GM10847 (cell line): Measurements from ENCODE around the gene P2RY8.

Source experiments
- POLR2A ChIP-seq: IDR thresholded peaks from 2 replicates; pipeline ENCODE4 v1.6.1; 2011; ENCODE audit not compliant: insufficient read length; ENCODE audit errors: extremely low read depth

P2RY8 gene

DNA sequence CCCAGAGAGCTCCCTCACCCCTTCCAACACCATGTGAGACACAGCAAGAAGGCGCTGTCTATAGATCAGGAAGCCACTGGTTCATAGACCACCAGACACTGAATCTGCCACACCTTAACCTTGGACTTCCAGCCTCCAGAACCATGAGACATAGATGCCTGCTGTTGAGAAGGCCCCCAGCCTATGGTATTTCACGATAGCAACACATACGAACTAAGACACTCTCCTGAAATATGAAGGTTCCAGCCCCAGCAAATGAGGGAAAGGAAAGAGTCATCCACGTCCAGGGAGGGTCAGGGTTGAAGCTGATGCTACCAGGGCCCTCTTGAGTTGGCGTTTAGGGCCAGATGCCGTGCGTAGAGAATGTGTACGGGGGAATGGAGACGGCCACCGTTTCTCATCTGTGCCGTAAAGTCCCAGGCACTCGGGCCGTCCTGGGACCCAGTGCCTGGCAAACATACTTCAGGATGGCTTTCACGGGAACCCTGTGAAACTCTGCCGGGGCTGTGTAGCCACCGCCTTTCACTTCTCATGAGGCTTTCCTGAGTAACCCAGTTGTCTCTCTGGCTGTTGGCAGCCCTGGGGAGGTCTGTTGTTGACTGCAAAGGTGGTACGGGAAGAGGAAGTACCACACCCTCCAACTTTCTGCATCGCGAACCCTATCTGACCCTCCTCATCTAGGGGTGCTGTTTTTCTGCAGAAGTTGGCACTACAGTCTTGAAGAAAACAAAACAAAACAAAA lies 17.7 kb upstream of the P2RY8 start:
- no peak for TF ChIP-seq POLR2A

DNA sequence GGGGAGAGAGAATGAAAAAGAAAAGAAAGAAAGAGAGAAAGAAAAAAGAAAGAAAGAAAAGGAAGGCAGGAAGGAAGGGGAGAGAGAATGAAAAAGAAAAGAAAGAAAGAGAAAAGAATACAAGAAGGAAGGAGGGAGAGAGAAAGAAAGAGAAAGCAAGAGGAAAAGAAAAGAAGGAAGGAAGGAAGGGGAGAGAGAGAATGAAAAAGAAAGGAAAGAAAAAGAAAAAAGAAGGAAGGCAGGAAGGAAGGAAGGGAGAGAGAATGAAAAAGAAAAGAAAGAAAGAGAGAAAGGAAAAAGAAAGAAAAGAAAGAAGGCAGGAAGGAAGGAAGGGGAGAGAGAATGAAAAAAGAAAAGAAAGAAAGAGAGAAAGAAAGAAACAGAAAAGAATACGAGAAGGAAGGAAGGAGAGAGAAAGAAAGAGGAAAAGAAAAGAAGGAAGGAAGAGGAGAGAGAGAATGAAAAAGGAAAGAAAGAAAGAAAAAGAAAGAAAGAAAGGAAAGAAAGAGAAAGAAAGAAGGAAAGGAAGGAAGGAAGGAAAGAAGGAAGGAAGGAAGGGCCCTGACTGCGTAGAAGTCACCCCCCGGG lies 15.1 kb upstream of the P2RY8 start:
- no peak for TF ChIP-seq POLR2A

- TF ChIP-seq POLR2A = no peak
These were observed 9.8 kb upstream of the P2RY8 start for GRCh38 chrX:1546691-1547251.

DNA sequence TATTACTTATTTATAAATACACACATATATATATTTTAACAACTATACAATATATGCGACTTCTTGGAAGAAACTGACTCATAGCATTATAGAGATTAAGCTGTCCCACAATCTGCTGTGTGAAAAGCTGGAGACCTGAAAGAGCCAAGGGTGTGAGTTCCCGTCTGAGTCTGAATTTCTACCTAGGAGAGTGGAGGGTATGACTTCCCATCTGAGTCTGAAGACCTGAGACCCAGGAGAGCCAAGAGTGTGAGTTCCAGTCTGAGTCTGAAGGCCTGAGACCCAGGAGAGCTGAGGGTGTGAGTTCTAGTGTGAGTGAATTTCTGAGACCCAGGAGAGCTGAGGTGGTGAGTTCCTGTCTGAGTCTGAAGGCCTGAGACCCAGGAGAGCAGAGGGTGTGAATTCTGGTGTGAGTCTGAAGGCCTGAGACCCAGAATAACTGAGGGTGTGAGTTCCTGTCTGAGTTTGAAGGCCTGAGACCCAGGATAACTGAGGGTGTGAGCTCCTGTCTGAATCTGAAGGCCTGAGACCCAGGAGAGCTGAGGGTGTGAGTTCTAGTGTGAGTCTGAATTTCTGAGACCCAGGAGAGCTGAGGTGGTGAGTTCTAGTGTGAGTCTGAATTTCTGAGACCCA lies 8.9 kb upstream of the P2RY8 start:
- no peak for TF ChIP-seq POLR2A

DNA sequence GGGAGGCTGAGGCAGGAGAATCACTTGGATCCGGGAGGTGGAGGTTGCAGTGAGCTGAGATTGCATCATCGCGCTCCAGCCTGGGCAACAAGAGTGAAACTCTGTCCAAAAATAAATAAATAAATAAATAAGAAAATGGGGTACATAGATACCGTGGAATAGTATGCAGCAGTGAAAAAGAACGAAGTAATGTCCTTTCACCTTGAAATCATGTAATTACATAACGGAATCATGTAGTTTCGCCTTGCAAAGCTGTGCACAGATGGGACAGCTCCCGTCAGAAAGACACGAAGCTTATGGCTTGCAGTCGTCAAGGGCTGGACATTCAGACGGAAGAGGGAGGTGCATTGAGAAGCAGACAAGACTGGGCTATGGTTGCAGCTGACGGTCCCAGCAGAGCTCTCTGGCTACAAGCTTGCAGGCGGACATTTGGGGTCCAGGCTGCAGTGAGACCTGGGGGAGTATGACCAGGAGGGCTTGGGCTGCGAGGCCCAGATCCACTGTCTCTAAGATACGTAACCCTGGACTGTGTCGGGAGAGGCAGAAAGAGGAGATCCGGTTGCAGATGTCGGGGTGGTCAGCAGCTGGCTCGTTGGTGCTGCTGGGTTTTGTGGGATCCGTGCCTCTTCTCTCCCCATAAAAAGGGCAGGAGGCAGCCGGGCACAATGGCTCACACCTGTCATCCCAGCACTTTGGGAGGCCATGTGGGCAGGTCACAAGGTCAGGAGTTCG lies 6.2 kb upstream of the P2RY8 start:
- no peak for TF ChIP-seq POLR2A

- TF ChIP-seq POLR2A = no peak
These were observed 314 bp downstream of the P2RY8 start for GRCh38 chrX:1536712-1537030.

DNA sequence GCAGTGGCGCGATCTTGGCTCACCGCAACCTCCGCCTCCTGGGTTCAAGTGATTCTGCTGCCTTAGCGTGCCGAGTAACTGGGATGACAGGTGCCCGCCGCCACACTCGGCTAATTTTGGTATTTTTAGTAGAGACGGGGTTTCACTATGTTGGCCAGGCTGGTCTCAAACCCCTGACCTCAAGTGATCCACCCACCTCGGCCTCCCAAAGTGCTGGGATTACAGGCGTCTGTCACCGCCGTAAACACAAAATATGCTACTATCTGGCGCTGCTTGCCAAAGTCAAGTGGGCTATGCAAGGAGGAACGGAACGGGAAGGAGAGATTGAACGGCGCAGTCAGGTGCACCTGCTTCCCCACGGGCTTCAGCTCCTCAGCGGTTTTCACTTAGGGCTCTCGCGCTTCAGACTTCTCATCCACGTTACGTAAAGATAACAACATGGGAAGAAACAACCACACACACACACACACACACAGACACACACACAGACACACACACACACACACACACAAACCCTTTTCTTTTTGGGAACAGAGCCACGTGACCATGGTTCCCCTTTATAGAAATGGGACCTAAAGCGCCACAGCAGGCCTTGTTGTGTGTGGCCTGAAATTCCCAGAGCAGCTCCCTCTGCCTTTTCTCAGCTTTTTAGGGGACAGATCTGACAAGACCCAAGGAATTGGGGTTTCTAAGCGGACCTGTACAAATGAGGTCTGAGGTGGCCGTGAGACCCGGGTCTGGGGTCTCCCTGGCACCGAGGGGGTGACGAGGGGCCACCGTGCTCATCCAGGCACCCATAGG lies 1.5 kb downstream of the P2RY8 start:
- TF ChIP-seq POLR2A = peak; percentile 10

- TF ChIP-seq POLR2A = peak; percentile 18
These were observed 2.5 kb downstream of the P2RY8 start for GRCh38 chrX:1534301-1535168.

- TF ChIP-seq POLR2A = no peak
These were observed 3.9 kb downstream of the P2RY8 start for GRCh38 chrX:1533058-1533457.

- TF ChIP-seq POLR2A = no peak
These were observed 5.7 kb downstream of the P2RY8 start for GRCh38 chrX:1531096-1531890.

- TF ChIP-seq POLR2A = no peak
These were observed 7.2 kb downstream of the P2RY8 start for GRCh38 chrX:1529756-1530155.

DNA sequence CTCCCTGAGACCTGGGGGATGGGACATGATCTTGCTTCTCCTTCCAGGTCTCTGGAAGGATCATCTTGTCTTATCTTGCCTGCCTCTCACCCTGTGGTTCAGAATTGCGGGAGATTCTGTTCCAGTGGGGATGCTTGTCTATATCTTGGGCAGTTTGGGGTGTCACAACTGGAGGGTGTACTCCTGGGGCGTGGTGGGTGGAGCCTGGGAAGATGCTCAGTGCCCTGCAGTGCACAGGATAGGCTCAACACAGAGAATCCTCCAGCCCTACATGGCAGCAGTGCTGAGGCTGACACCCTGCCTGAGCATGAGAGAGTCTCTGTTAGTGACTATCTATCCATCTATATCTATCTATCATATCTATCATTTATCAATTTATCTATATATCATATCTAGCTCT lies 7.7 kb downstream of the P2RY8 start:
- TF ChIP-seq POLR2A = no peak

DNA sequence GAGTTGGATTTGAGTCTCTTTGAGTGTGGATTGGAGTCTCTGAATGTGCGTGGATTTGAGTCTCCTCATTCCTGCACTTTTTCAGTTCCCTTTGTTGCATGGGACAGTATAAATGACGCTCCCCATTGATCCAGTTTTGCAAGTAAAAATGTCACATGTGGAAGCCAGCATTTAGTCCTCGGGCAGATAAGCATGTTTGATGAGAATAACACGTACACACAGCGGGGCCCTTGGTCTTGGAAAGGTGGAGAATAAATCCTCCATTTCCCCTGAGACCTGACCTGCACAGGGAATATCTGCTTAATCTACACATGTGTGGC lies 8.1 kb downstream of the P2RY8 start:
- no peak for TF ChIP-seq POLR2A
